ENCODE results near the gene MMP25.

DNA sequence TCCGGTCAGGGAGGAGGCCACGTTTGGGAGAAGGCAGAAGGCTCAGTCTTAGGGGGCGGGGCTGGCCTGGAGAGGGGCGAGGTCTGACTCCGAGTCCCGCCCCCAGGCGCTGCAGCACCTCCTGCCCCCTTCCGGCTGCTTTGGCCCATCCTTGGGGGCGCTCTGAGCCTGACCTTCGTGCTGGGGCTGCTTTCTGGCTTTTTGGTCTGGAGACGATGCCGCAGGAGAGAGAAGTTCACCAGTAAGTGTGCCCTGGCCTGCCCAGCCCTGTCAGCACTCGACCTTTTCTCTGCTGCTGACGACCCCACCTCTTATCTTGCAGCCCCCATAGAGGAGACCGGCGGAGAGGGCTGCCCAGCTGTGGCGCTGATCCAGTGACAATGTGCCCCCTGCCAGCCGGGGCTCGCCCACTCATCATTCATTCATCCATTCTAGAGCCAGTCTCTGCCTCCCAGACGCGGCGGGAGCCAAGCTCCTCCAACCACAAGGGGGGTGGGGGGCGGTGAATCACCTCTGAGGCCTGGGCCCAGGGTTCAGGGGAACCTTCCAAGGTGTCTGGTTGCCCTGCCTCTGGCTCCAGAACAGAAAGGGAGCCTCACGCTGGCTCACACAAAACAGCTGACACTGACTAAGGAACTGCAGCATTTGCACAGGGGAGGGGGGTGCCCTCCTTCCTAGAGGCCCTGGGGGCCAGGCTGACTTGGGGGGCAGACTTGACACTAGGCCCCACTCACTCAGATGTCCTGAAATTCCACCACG lies 24.7 kb upstream of the MMP25 start:
- TF ChIP-seq RCOR1 (IDR thresholded peaks at IDR 0.05; ENCODE audit: borderline replicate concordance in 1 of 2, low read depth in 2 of 2, low read length in 2 of 2) (no peak), SMC3 (conservative IDR thresholded peaks at IDR 0.05; ENCODE audit: insufficient read depth, low read depth, low read length) (no peak), ESRRA (IDR thresholded peaks at IDR 0.05; ENCODE audit: borderline replicate concordance, low read depth) (peak; percentile 32; the same call in 1 of the 2 replicates), ATF4 (CRISPR knock-in tag; IDR thresholded peaks at IDR 0.05) (no peak), RFX5 (IDR thresholded peaks at IDR 0.05; ENCODE audit: low read depth, low read length) (no peak), EGR1 (conservative IDR thresholded peaks at IDR 0.05) (peak; percentile 59), CBX2 (IDR thresholded peaks at IDR 0.05; ENCODE audit: insufficient read depth, low read length, poor library complexity, severe bottlenecking) (no peak), RAD51 (IDR thresholded peaks at IDR 0.05; ENCODE audit: borderline replicate concordance, low read depth) (no peak), EZH2 (IDR thresholded peaks at IDR 0.05; ENCODE audit: borderline replicate concordance, low read depth, low read length) (no peak), TCF7L2 (IDR thresholded peaks at IDR 0.05; ENCODE audit: low read depth, low read length) (no peak), REST (IDR thresholded peaks at IDR 0.05; ENCODE audit: borderline replicate concordance) (no peak; the same call in 1 of the 2 replicates), REST (CRISPR knock-in tag; IDR thresholded peaks at IDR 0.05; ENCODE audit: low read depth) (no peak), POLR2A (conservative IDR thresholded peaks at IDR 0.05) (no peak; the same call in 1 of the 2 replicates), PURB (CRISPR knock-in tag; IDR thresholded peaks at IDR 0.05; ENCODE audit: low read depth) (no peak)
- TF ChIP-seq, protein P1, sequence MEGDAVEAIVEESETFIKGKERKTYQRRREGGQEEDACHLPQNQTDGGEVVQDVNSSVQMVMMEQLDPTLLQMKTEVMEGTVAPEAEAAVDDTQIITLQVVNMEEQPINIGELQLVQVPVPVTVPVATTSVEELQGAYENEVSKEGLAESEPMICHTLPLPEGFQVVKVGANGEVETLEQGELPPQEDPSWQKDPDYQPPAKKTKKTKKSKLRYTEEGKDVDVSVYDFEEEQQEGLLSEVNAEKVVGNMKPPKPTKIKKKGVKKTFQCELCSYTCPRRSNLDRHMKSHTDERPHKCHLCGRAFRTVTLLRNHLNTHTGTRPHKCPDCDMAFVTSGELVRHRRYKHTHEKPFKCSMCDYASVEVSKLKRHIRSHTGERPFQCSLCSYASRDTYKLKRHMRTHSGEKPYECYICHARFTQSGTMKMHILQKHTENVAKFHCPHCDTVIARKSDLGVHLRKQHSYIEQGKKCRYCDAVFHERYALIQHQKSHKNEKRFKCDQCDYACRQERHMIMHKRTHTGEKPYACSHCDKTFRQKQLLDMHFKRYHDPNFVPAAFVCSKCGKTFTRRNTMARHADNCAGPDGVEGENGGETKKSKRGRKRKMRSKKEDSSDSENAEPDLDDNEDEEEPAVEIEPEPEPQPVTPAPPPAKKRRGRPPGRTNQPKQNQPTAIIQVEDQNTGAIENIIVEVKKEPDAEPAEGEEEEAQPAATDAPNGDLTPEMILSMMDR (IDR thresholded peaks at IDR 0.05 in 2 of 3, conservative IDR thresholded peaks at IDR 0.05 in 1 of 3; ENCODE audit: insufficient read depth in 2 of 3, low read depth in 1 of 3, low read length in 3 of 3) = peak; percentile 67 to 87 (median 68)

Data from K562 (cell line).